ENCODE results near the gene CCDC160.
"Not testable (repeated sequence)": the region's sequence is repeated elsewhere in the genome, so short reads cannot be mapped to it uniquely, and the experiment has no call there.

Gene CCDC160

DNA sequence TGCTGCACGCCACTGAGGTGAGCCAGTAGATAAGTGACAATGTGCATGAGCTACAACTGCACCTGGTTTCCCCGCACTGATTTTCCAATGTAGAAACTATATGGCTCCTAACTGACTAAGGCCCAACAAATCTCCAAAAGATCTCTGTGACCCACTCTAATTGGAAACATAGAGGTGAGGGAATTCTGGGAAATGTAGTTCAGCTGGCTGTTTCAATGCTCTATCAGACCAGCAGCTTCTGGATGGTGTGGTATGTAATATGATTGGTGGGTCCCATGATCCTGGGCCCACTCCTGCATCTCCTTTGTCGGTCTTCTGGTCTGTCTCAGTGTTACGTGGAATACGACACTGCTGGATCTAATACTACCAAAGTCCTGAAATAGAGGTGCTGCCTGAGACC lies 18.6 kb downstream of the CCDC160 start:
- Histone ChIP-seq H2AK5ac (ENCODE audit: low read length) (no peak overlapping the region), H3K4me2 (ENCODE audit: low read length) (no peak overlapping the region), H3K36me3 (ENCODE audit: control insufficient read depth, insufficient read depth, low read length) (no peaks in the 10 kb centered on the region), H4K5ac (ENCODE audit: low read length) (no peak overlapping the region), H3K23ac (ENCODE audit: low read length) (no peak overlapping the region), H3K18ac (ENCODE audit: low read length) (no peak overlapping the region), H3K4me3 (ENCODE audit: low read length) (no peak overlapping the region), H4K8ac (ENCODE audit: low read depth, low read length) (no peak overlapping the region), H3K9ac (ENCODE audit: low read length) (no peak overlapping the region), H3K79me1 (ENCODE audit: low read length) (no peaks in the 10 kb centered on the region), H3K56ac (ENCODE audit: low read length) (no peak overlapping the region), H3K4me1 (ENCODE audit: control insufficient read depth, low read depth, low read length) (no peaks in the 10 kb centered on the region), H3K4ac (ENCODE audit: low read depth, low read length) (no peak overlapping the region), H2BK120ac (ENCODE audit: low read depth, low read length) (no peak overlapping the region), H2BK5ac (ENCODE audit: low read length) (no peak overlapping the region), H3K79me2 (ENCODE audit: control insufficient read depth, insufficient read depth, low read length) (no peaks in the 10 kb centered on the region), H3K27me3 (ENCODE audit: insufficient read depth, low read length, poor library complexity) (no peaks in the 10 kb centered on the region), H2BK15ac (replicated peaks; ENCODE audit: low read depth) (no peak overlapping the region), H3K27ac (ENCODE audit: low read depth, low read length) (no peak overlapping the region)
- no CpG with 5 or more reads among the region's 5 CpGs for WGBS (ENCODE audit: extremely low coverage, insufficient coverage, low lambda C conversion rate)
- no peak for DNase-seq

DNA sequence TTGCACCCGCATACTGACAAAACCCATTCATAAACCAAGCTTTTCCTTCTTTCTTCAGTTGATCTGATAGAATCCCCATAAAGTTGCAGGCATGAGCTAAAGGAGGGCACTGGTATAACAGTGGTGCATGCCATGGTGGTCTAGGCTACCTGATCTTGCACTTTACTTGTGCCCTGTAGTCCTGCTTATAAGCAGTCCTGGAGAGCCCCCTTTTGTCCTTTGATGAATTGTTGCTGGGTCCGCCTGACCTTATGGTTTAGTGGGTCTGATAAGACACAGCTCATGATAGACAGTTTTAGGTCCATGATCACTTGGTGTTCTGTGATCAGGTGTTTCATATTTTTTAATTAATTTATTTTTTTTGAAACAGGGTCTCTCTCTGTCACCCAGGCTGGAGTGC lies 19.7 kb downstream of the CCDC160 start:
- no peak overlapping the region for H2BK15ac ChIP-seq (replicated peaks; ENCODE audit: low read depth)
- H3K4ac ChIP-seq (ENCODE audit: low read depth, low read length), result no peak overlapping the region
- no peak overlapping the region for H3K56ac ChIP-seq (ENCODE audit: low read length)
- H3K18ac ChIP-seq (ENCODE audit: low read length), result no peak overlapping the region
- H3K4me3 ChIP-seq (ENCODE audit: low read length), result no peak overlapping the region
- no peak overlapping the region for H3K4me2 ChIP-seq (ENCODE audit: low read length)
- H3K79me1 ChIP-seq (ENCODE audit: low read length), result no peaks in the 10 kb centered on the region
- no peak overlapping the region for H2AK5ac ChIP-seq (ENCODE audit: low read length)
- H2BK5ac ChIP-seq (ENCODE audit: low read length), result no peak overlapping the region
- no peaks in the 10 kb centered on the region for H3K27me3 ChIP-seq (ENCODE audit: insufficient read depth, low read length, poor library complexity)
- H3K27ac ChIP-seq (ENCODE audit: low read depth, low read length), result no peak overlapping the region
- H2BK120ac ChIP-seq (ENCODE audit: low read depth, low read length), result no peak overlapping the region
- no peak overlapping the region for H3K23ac ChIP-seq (ENCODE audit: low read length)
- no peaks in the 10 kb centered on the region for H3K79me2 ChIP-seq (ENCODE audit: control insufficient read depth, insufficient read depth, low read length)
- no peak overlapping the region for H3K9ac ChIP-seq (ENCODE audit: low read length)
- H3K4me1 ChIP-seq (ENCODE audit: control insufficient read depth, low read depth, low read length), result no peaks in the 10 kb centered on the region
- WGBS (ENCODE audit: extremely low coverage, insufficient coverage, low lambda C conversion rate), result no CpG with 5 or more reads among the region's 2 CpGs
- no peak overlapping the region for H4K8ac ChIP-seq (ENCODE audit: low read depth, low read length)
- no peak overlapping the region for H4K5ac ChIP-seq (ENCODE audit: low read length)
- H3K36me3 ChIP-seq (ENCODE audit: control insufficient read depth, insufficient read depth, low read length), result no peaks in the 10 kb centered on the region
- DNase-seq, result no peak

DNA sequence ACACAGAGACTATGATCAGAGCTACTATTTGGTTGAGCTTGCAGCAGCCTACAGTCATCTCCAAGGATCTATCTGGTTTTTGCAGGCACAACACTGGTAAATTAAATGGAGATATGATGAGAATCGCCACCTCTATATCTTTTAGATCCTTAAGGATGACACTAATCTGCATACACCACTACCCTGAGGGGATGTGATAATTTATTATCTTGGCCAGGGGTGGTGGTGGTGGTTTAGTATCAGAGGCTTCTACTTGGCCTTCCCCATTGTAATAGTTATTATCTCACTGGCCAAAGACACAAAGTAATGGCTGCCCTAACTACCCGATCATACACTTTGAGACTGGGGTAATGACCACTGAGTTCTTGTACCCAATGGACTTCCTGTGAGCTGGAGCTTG lies 21.2 kb downstream of the CCDC160 start:
- Histone ChIP-seq H2BK15ac (replicated peaks; ENCODE audit: low read depth) (no peak overlapping the region), H2BK120ac (ENCODE audit: low read depth, low read length) (no peak overlapping the region), H3K79me1 (ENCODE audit: low read length) (no peaks in the 10 kb centered on the region), H3K18ac (ENCODE audit: low read length) (no peak overlapping the region), H3K4me1 (ENCODE audit: control insufficient read depth, low read depth, low read length) (no peaks in the 10 kb centered on the region), H3K27ac (ENCODE audit: low read depth, low read length) (no peak overlapping the region), H2BK5ac (ENCODE audit: low read length) (no peak overlapping the region), H3K36me3 (ENCODE audit: control insufficient read depth, insufficient read depth, low read length) (no peaks in the 10 kb centered on the region), H3K79me2 (ENCODE audit: control insufficient read depth, insufficient read depth, low read length) (no peaks in the 10 kb centered on the region), H3K56ac (ENCODE audit: low read length) (no peak overlapping the region), H3K23ac (ENCODE audit: low read length) (no peak overlapping the region), H3K4ac (ENCODE audit: low read depth, low read length) (no peak overlapping the region), H3K9ac (ENCODE audit: low read length) (no peak overlapping the region), H3K4me2 (ENCODE audit: low read length) (no peak overlapping the region), H3K4me3 (ENCODE audit: low read length) (no peak overlapping the region), H4K5ac (ENCODE audit: low read length) (no peak overlapping the region), H4K8ac (ENCODE audit: low read depth, low read length) (no peak overlapping the region), H3K27me3 (ENCODE audit: insufficient read depth, low read length, poor library complexity) (no peaks in the 10 kb centered on the region), H2AK5ac (ENCODE audit: low read length) (no peak overlapping the region)
- no CpG with 5 or more reads among the region's 2 CpGs for WGBS (ENCODE audit: extremely low coverage, insufficient coverage, low lambda C conversion rate)
- DNase-seq, result no peak

DNA sequence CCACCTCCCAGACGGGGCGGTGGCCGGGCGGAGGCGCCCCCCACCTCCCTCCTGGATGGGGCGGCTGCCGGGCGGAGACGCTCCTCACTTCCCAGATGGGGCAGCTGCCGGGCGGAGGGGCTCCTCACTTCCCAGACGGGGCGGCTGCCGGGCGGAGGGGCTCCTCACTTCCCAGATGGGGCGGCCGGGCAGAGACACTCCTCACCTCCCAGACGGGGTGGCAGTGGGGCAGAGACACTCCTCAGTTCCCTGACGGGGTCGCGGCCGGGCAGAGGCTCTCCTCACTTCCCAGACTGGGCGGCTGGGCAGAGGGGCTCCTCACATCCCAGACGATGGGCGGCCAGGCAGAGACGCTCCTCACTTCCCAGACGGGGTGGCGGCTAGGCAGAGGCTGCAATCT lies 49.0 kb downstream of the CCDC160 start:
- H3K56ac ChIP-seq (ENCODE audit: low read length); H3K4me2 ChIP-seq (ENCODE audit: low read length); H4K5ac ChIP-seq (ENCODE audit: low read length); H3K4me3 ChIP-seq (ENCODE audit: low read length); H3K23ac ChIP-seq (ENCODE audit: low read length); H2BK15ac ChIP-seq (replicated peaks; ENCODE audit: low read depth); DNase-seq; H3K36me3 ChIP-seq (ENCODE audit: control insufficient read depth, insufficient read depth, low read length); H3K27me3 ChIP-seq (ENCODE audit: insufficient read depth, low read length, poor library complexity); H3K4ac ChIP-seq (ENCODE audit: low read depth, low read length); H3K9ac ChIP-seq (ENCODE audit: low read length); H3K79me2 ChIP-seq (ENCODE audit: control insufficient read depth, insufficient read depth, low read length); H3K4me1 ChIP-seq (ENCODE audit: control insufficient read depth, low read depth, low read length); H4K8ac ChIP-seq (ENCODE audit: low read depth, low read length); H3K79me1 ChIP-seq (ENCODE audit: low read length); H2BK120ac ChIP-seq (ENCODE audit: low read depth, low read length); H3K18ac ChIP-seq (ENCODE audit: low read length); H2BK5ac ChIP-seq (ENCODE audit: low read length); H2AK5ac ChIP-seq (ENCODE audit: low read length); H3K27ac ChIP-seq (ENCODE audit: low read depth, low read length): not testable (repeated sequence)
- no CpG with 5 or more reads among the region's 28 CpGs for WGBS (ENCODE audit: extremely low coverage, insufficient coverage, low lambda C conversion rate)

DNA sequence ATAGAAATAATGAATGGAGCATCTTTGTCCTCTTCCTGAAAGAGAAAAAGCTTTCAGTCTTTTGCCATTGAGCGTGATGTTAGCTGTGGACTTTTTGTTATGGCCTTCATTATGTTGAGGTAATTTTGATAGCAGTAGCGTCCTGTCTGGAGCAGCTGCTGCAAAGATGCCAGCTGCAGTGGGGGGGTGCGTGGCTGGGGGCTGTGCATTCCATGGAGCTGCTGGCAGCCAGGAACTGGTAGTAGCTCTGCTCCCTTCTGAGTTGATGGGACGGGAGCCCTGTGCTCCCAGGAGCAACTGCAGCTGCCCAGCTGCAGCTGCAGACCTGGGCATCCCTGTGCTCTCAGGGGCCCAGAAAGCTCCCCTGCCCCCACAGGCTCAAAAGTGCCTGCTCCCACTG lies 50.4 kb downstream of the CCDC160 start:
- no peak overlapping the region for H3K4me3 ChIP-seq (ENCODE audit: low read length)
- no peak overlapping the region for H3K56ac ChIP-seq (ENCODE audit: low read length)
- H2BK120ac ChIP-seq (ENCODE audit: low read depth, low read length), result no peak overlapping the region
- no peak overlapping the region for H2BK15ac ChIP-seq (replicated peaks; ENCODE audit: low read depth)
- H2BK5ac ChIP-seq (ENCODE audit: low read length), result no peak overlapping the region
- no peaks in the 10 kb centered on the region for H3K27me3 ChIP-seq (ENCODE audit: insufficient read depth, low read length, poor library complexity)
- no peak overlapping the region for H3K23ac ChIP-seq (ENCODE audit: low read length)
- no peak overlapping the region for H3K9ac ChIP-seq (ENCODE audit: low read length)
- H4K8ac ChIP-seq (ENCODE audit: low read depth, low read length), result no peak overlapping the region
- no CpG with 5 or more reads among the region's 4 CpGs for WGBS (ENCODE audit: extremely low coverage, insufficient coverage, low lambda C conversion rate)
- no peak overlapping the region for H3K27ac ChIP-seq (ENCODE audit: low read depth, low read length)
- no peaks in the 10 kb centered on the region for H3K4me1 ChIP-seq (ENCODE audit: control insufficient read depth, low read depth, low read length)
- no peak overlapping the region for H3K4me2 ChIP-seq (ENCODE audit: low read length)
- no peak overlapping the region for H3K4ac ChIP-seq (ENCODE audit: low read depth, low read length)
- no peaks in the 10 kb centered on the region for H3K36me3 ChIP-seq (ENCODE audit: control insufficient read depth, insufficient read depth, low read length)
- no peak overlapping the region for H3K18ac ChIP-seq (ENCODE audit: low read length)
- no peak overlapping the region for H2AK5ac ChIP-seq (ENCODE audit: low read length)
- no peak for DNase-seq
- no peaks in the 10 kb centered on the region for H3K79me2 ChIP-seq (ENCODE audit: control insufficient read depth, insufficient read depth, low read length)
- H4K5ac ChIP-seq (ENCODE audit: low read length), result no peak overlapping the region
- H3K79me1 ChIP-seq (ENCODE audit: low read length), result no peaks in the 10 kb centered on the region

DNA sequence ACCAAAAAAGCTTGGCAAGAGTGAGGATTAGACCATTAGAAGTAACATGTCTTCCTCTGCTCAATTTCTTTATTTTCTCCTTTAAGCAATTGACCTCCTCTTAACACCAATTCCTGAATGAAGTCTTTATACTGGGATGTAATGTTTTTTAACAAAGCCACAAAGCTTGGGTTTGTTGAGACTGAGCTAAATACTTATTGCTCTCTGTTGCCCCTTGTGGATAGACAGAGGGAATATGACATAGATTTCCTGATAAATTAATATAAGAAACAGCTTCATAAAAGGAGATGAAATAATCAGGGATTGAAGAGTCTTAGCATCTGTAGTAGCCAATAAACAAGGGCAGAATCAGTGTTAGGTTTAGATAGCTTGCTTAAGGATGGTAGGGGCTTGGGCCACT lies 57.6 kb downstream of the CCDC160 start:
- Histone ChIP-seq H3K27me3 (ENCODE audit: insufficient read depth, low read length, poor library complexity) (no peaks in the 10 kb centered on the region), H3K36me3 (ENCODE audit: control insufficient read depth, insufficient read depth, low read length) (no peaks in the 10 kb centered on the region), H4K5ac (ENCODE audit: low read length) (no peak overlapping the region), H4K8ac (ENCODE audit: low read depth, low read length) (no peak overlapping the region), H3K4me3 (ENCODE audit: low read length) (no peak overlapping the region), H3K18ac (ENCODE audit: low read length) (no peak overlapping the region), H3K79me1 (ENCODE audit: low read length) (no peaks in the 10 kb centered on the region), H3K4ac (ENCODE audit: low read depth, low read length) (no peak overlapping the region), H3K56ac (ENCODE audit: low read length) (no peak overlapping the region), H3K23ac (ENCODE audit: low read length) (no peak overlapping the region), H3K4me1 (ENCODE audit: control insufficient read depth, low read depth, low read length) (no peaks in the 10 kb centered on the region), H3K4me2 (ENCODE audit: low read length) (no peak overlapping the region), H2BK120ac (ENCODE audit: low read depth, low read length) (no peak overlapping the region), H2BK15ac (replicated peaks; ENCODE audit: low read depth) (no peak overlapping the region), H3K79me2 (ENCODE audit: control insufficient read depth, insufficient read depth, low read length) (no peaks in the 10 kb centered on the region), H3K27ac (ENCODE audit: low read depth, low read length) (no peak overlapping the region), H2AK5ac (ENCODE audit: low read length) (no peak overlapping the region), H2BK5ac (ENCODE audit: low read length) (no peak overlapping the region), H3K9ac (ENCODE audit: low read length) (no peak overlapping the region)
- DNase-seq, result no peak
